ENCODE measurements around the gene SREK1IP1.

SREK1IP1 gene

DNA sequence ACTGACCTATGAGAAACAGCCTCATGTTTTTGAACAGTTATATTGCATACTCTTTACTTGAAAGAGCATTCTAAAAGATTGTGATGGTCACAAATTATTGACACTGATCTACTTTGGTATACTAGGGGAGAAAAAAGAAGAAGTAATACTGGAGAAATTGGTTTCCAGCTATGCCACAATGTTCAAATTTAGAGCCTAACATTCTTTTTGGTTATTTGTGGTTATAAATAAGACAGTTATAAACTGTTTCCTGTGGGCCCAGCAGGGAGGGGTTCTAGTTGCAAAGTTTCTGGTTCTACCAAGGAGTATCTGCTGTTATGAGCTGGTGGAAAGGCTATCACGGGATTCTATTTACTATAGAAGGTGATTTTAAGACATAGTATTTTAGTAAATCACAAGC lies 5.0 kb upstream of the SREK1IP1 start:
- Histone ChIP-seq H3K4me1 (ENCODE audit: control insufficient read depth, insufficient read depth, low read length) (no peaks in the 10 kb centered on the region), H3K4me3 (ENCODE audit: low read depth, low read length) (no peak overlapping the region)

DNA sequence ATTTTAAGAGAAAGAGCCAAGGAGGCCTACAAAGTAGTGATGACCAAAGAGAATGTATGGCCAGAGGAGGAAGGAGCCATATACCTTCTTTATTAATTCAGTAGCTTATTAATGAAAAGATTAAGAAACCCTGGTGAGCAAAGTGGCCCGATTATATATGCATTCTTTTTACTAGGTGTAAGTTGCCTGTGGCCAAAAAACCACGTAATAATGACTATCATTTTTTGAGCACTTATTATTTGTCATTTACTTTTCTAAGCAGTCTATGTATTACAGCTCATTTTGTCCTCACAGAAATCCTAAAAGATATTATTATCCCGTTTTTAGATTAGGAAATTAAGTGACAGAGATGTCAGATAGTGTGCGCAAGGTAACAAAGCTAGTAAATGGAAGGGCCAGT lies 3.2 kb upstream of the SREK1IP1 start:
- Histone ChIP-seq H3K9me3 (ENCODE audit: control insufficient read depth, insufficient read depth, low read depth, low read length) (no peaks in the 10 kb centered on the region), H3K27ac (ENCODE audit: extremely low read depth, low read depth, low read length) (no peak overlapping the region), H3K36me3 (ENCODE audit: control insufficient read depth in 2 of 2, insufficient read depth in 1 of 2, low read length in 2 of 2) (peaks cover 5 to 20% of the 10 kb centered on the region in 2 experiments; a peak in 1 of 3 replicates), H3K4me3 (ENCODE audit: low read depth, low read length) (no peak overlapping the region), H3K4me1 (ENCODE audit: control insufficient read depth, insufficient read depth, low read length) (no peaks in the 10 kb centered on the region; the same call in 1 of the 2 replicates)
- ChIA-PET POLR2A (interaction anchor here (1.8 kb wide), 1 partner anchor 791 kb away, joined by 4 read pairs; the partner anchor contains the start of genes CENPK and PPWD1), CTCF (no interaction called here)
- no peak for TF ChIP-seq ZNF514 (tag by site-specific recombination; IDR thresholded peaks at IDR 0.05)
- TF ChIP-seq, protein P1, sequence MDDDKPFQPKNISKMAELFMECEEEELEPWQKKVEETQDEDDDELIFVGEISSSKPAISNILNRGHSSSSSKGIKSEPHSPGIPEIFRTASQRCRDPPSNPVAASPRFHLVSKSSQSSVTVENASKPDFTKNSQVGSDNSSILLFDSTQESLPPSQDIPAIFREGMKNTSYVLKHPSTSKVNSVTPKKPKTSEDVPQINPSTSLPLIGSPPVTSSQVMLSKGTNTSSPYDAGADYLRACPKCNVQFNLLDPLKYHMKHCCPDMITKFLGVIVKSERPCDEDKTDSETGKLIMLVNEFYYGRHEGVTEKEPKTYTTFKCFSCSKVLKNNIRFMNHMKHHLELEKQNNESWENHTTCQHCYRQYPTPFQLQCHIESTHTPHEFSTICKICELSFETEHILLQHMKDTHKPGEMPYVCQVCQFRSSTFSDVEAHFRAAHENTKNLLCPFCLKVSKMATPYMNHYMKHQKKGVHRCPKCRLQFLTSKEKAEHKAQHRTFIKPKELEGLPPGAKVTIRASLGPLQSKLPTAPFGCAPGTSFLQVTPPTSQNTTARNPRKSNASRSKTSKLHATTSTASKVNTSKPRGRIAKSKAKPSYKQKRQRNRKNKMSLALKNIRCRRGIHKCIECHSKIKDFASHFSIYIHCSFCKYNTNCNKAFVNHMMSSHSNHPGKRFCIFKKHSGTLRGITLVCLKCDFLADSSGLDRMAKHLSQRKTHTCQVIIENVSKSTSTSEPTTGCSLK (tag by site-specific recombination; IDR thresholded peaks at IDR 0.05), result no peak
- no peak for TF ChIP-seq ZNF354C (tag by site-specific recombination; IDR thresholded peaks at IDR 0.05; ENCODE audit: borderline replicate concordance, low read depth)
- TF ChIP-seq ZFP41 (tag by site-specific recombination; IDR thresholded peaks at IDR 0.05; ENCODE audit: borderline replicate concordance), result no peak
- no peak for TF ChIP-seq ZNF24 (tag by site-specific recombination; IDR thresholded peaks at IDR 0.05)
- TF ChIP-seq ZNF423 (tag by site-specific recombination; IDR thresholded peaks at IDR 0.05), result no peak
- TF ChIP-seq, protein P2, sequence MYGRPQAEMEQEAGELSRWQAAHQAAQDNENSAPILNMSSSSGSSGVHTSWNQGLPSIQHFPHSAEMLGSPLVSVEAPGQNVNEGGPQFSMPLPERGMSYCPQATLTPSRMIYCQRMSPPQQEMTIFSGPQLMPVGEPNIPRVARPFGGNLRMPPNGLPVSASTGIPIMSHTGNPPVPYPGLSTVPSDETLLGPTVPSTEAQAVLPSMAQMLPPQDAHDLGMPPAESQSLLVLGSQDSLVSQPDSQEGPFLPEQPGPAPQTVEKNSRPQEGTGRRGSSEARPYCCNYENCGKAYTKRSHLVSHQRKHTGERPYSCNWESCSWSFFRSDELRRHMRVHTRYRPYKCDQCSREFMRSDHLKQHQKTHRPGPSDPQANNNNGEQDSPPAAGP (tag by site-specific recombination; IDR thresholded peaks at IDR 0.05), result no peak
- TF ChIP-seq ZNF292 (tag by site-specific recombination; IDR thresholded peaks at IDR 0.05; ENCODE audit: borderline replicate concordance, low read depth), result no peak

More for the DNA sequence above, 5.0 kb upstream of the SREK1IP1 start:
- H3K27ac ChIP-seq (ENCODE audit: extremely low read depth, low read depth, low read length), result no peak overlapping the region
- H3K9me3 ChIP-seq (ENCODE audit: control insufficient read depth, insufficient read depth, low read depth, low read length), result no peaks in the 10 kb centered on the region
- peaks cover 13 to 16% of the 10 kb centered on the region in 2 experiments; a peak in 1 of 3 replicates for H3K36me3 ChIP-seq (ENCODE audit: control insufficient read depth in 2 of 2, insufficient read depth in 1 of 2, low read length in 2 of 2)
- CTCF ChIA-PET, result interaction anchor here (0.7 to 2.6 kb wide), 4 partner anchors 11 to 710 kb away, joined by 3 to 12 read pairs (median 5); no protein-coding TSS in a partner anchor
- POLR2A ChIA-PET, result no interaction called here
- TF ChIP-seq ZNF555 (tag by site-specific recombination; conservative IDR thresholded peaks at IDR 0.05) (no peak), HOXD13 (CRISPR knock-in tag; IDR thresholded peaks at IDR 0.05; ENCODE audit: borderline replicate concordance) (no peak), SCRT2 (tag by site-specific recombination; IDR thresholded peaks at IDR 0.05) (no peak), ZNF843 (tag by site-specific recombination; IDR thresholded peaks at IDR 0.05) (no peak), ZNF157 (tag by site-specific recombination; IDR thresholded peaks at IDR 0.05) (no peak), ZNF610 (tag by site-specific recombination; IDR thresholded peaks at IDR 0.05; ENCODE audit: borderline replicate concordance) (no peak), REPIN1 (tag by site-specific recombination; IDR thresholded peaks at IDR 0.05; ENCODE audit: low read depth) (no peak), ZNF747 (tag by site-specific recombination; IDR thresholded peaks at IDR 0.05) (no peak), ZNF544 (tag by site-specific recombination; IDR thresholded peaks at IDR 0.05) (no peak), KLF7 (tag by site-specific recombination; IDR thresholded peaks at IDR 0.05; ENCODE audit: borderline replicate concordance) (no peak)
- TF ChIP-seq, protein P3, sequence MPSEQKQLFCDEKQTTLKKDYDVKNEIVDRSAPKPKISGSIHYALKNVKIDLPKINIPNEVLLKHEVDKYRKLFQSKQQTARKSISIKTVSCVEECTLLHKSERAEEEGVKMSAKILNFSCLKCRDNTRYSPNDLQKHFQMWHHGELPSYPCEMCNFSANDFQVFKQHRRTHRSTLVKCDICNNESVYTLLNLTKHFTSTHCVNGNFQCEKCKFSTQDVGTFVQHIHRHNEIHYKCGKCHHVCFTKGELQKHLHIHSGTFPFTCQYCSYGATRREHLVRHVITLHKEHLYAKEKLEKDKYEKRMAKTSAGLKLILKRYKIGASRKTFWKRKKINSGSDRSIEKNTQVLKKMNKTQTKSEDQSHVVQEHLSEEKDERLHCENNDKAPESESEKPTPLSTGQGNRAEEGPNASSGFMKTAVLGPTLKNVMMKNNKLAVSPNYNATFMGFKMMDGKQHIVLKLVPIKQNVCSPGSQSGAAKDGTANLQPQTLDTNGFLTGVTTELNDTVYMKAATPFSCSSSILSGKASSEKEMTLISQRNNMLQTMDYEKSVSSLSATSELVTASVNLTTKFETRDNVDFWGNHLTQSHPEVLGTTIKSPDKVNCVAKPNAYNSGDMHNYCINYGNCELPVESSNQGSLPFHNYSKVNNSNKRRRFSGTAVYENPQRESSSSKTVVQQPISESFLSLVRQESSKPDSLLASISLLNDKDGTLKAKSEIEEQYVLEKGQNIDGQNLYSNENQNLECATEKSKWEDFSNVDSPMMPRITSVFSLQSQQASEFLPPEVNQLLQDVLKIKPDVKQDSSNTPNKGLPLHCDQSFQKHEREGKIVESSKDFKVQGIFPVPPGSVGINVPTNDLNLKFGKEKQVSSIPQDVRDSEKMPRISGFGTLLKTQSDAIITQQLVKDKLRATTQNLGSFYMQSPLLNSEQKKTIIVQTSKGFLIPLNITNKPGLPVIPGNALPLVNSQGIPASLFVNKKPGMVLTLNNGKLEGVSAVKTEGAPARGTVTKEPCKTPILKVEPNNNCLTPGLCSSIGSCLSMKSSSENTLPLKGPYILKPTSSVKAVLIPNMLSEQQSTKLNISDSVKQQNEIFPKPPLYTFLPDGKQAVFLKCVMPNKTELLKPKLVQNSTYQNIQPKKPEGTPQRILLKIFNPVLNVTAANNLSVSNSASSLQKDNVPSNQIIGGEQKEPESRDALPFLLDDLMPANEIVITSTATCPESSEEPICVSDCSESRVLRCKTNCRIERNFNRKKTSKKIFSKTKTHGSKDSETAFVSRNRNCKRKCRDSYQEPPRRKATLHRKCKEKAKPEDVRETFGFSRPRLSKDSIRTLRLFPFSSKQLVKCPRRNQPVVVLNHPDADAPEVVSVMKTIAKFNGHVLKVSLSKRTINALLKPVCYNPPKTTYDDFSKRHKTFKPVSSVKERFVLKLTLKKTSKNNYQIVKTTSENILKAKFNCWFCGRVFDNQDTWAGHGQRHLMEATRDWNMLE (tag by site-specific recombination; conservative IDR thresholded peaks at IDR 0.05; ENCODE audit: low read depth), result no peak
- TF ChIP-seq, protein P4, sequence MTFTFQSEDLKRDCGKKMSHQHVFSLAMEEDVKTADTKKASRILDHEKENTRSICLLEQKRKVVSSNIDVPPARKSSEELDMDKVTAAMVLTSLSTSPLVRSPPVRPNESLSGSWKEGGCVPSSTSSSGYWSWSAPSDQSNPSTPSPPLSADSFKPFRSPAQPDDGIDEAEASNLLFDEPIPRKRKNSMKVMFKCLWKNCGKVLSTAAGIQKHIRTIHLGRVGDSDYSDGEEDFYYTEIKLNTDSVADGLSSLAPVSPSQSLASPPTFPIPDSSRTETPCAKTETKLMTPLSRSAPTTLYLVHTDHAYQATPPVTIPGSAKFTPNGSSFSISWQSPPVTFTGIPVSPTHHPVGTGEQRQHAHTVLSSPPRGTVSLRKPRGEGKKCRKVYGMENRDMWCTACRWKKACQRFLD (tag by site-specific recombination; IDR thresholded peaks at IDR 0.05), result no peak
- TF ChIP-seq, protein P5, sequence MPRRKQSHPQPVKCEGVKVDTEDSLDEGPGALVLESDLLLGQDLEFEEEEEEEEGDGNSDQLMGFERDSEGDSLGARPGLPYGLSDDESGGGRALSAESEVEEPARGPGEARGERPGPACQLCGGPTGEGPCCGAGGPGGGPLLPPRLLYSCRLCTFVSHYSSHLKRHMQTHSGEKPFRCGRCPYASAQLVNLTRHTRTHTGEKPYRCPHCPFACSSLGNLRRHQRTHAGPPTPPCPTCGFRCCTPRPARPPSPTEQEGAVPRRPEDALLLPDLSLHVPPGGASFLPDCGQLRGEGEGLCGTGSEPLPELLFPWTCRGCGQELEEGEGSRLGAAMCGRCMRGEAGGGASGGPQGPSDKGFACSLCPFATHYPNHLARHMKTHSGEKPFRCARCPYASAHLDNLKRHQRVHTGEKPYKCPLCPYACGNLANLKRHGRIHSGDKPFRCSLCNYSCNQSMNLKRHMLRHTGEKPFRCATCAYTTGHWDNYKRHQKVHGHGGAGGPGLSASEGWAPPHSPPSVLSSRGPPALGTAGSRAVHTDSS (tag by site-specific recombination; IDR thresholded peaks at IDR 0.05), result no peak
- TF ChIP-seq, protein P1 (tag by site-specific recombination; IDR thresholded peaks at IDR 0.05), result no peak
